GM23248 (cell line): ENCODE measurements around the gene VTI1B. TPM values are rescaled to one million over a fixed set of nuclear protein-coding genes. Genes with fewer than 3 reads are reported as not detected.

Source experiments
- DNase-seq: peaks from one replicate; pipeline ENCODE4 v3.0.0-alpha.2; 2015
- H2AFZ ChIP-seq: fragments of 200-600 bp; sonication (generic); 2 replicates; pipeline ENCODE4 v1.6.1; 2016; ENCODE audit warnings: antibody characterized with exemption
- H3F3A ChIP-seq: fragments of 200-600 bp; sonication (generic); 2 replicates; pipeline ENCODE4 v1.6.1; 2016; ENCODE audit warnings: mild to moderate bottlenecking, antibody characterized with exemption, mixed run types; ENCODE audit not compliant: insufficient read depth
- H3K27ac ChIP-seq: fragments of 200-600 bp; sonication (generic); 2 replicates; pipeline ENCODE4 v1.5.1; 2016; ENCODE audit warnings: mild to moderate bottlenecking
- H3K27me3 ChIP-seq: fragments of 200-600 bp; sonication (generic); replicated peaks from 2 replicates; pipeline ENCODE4 v1.6.1; 2016; ENCODE audit warnings: mild to moderate bottlenecking; ENCODE audit not compliant: insufficient read depth
- H3K36me3 ChIP-seq: fragments of 200-600 bp; sonication (generic); 2 replicates; pipeline ENCODE4 v1.6.1; 2016; ENCODE audit warnings: low read depth, mild to moderate bottlenecking
- H3K4me1 ChIP-seq: fragments of 200-600 bp; sonication (generic); 2 replicates; pipeline ENCODE4 v1.6.1; 2016; ENCODE audit warnings: mild to moderate bottlenecking; ENCODE audit not compliant: insufficient read depth
- H3K4me2 ChIP-seq: fragments of 200-600 bp; sonication (generic); one replicate; pipeline ENCODE4 v1.6.1; 2016; ENCODE audit warnings: mild to moderate bottlenecking; ENCODE audit not compliant: unreplicated experiment
- H3K4me3 ChIP-seq: fragments of 200-600 bp; sonication (generic); 2 replicates; pipeline ENCODE4 v1.5.1; 2016; ENCODE audit warnings: mild to moderate bottlenecking
- H3K79me2 ChIP-seq: fragments of 200-600 bp; sonication (generic); 2 replicates; pipeline ENCODE4 v1.6.1; 2016; ENCODE audit warnings: mild to moderate bottlenecking; ENCODE audit not compliant: insufficient read depth
- H3K9ac ChIP-seq: fragments of 200-600 bp; sonication (generic); 2 replicates; pipeline ENCODE4 v1.6.1; 2016; ENCODE audit warnings: mild to moderate bottlenecking
- H3K9me2 ChIP-seq: fragments of 200-600 bp; sonication (generic); 2 replicates; pipeline ENCODE4 v1.6.1; 2016; ENCODE audit warnings: mixed run types, mild to moderate bottlenecking, moderate library complexity; ENCODE audit not compliant: insufficient read depth
- H3K9me3 ChIP-seq: fragments of 200-600 bp; sonication (generic); one replicate; pipeline ENCODE4 v1.6.1; 2017; ENCODE audit warnings: low read depth
- H4K20me1 ChIP-seq: fragments of 200-600 bp; sonication (generic); 2 replicates; pipeline ENCODE4 v1.6.0; 2016; ENCODE audit not compliant: insufficient read depth
- EZH2 ChIP-seq: fragments of 200-600 bp; sonication (generic); IDR thresholded peaks from 2 replicates; pipeline ENCODE4 v1.6.1; 2018; ENCODE audit warnings: antibody characterized with exemption, mild to moderate bottlenecking; ENCODE audit not compliant: insufficient read depth, poor library complexity, severe bottlenecking
- EZH2phosphoT487 ChIP-seq: fragments of 200-600 bp; sonication (generic); IDR thresholded peaks from 2 replicates; pipeline ENCODE4 v1.6.1; 2018; ENCODE audit warnings: antibody characterized with exemption, moderate library complexity, mild to moderate bottlenecking, low read depth; ENCODE audit not compliant: insufficient read depth
- WGBS, 2 experiments: methylation state at CpG; one replicate each; pipeline ENCODE4 v1.1.6; 2015 to 2017; ENCODE audit warnings: low lambda C conversion rate in 2 of 2, low coverage in 1 of 2; ENCODE audit errors: missing lambda C conversion rate in 2 of 2; 5-methylcytosine and 5-hydroxymethylcytosine counted together
- in situ Hi-C: fragments of 300-500 bp; cut with MboI; formaldehyde crosslinking; loops from 2 replicates; pipeline ENCODE4 v1.15.0; 2020
- polyA plus RNA-seq: library from polyadenylated mRNA; unstranded; fragments of >200 nt; fragmentation: Nextera tagmentation; extraction: Ambion mirVana; gene quantifications from 2 replicates; pipeline ENCODE4 v1.2.1, GENCODE V29; 2016
- total RNA-seq: library from RNA; depleted of rRNA; stranded (reverse); fragments of >200 nt; shearing (Covaris generic); gene quantifications from 2 replicates; pipeline ENCODE4 v1.2.3, GENCODE V29; 2014

The VTI1B gene
- total and polyA plus RNA-seq, 2 experiments from 2014 or later: 61.5 to 207 TPM

DNA sequence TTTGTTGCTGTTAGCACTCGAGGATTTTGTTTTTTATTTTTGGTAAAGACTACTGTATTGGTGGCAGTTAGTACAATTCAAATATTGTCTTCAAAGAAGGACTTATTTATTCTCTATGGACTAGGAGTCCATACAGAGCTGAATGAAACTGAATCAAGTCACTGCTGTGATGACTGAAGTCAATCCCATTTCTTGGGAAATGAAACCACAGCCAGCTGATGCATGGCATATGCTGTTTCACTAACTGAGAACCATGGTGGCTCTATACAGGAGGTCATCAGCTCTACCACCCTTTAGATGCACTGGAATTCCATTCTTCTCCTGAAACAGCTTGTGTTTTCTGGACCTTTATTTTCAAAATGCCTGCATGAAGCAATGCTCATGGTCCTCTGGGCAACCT is 22.2 kb downstream of the VTI1B start:
- WGBS, 2 experiments: 93 to 100% methylated on average over 1 of the region's 1 CpG
- H2AFZ ChIP-seq: no peak overlapping the region
- H4K20me1 ChIP-seq: no peaks in the 10 kb centered on the region
- no peaks in the 10 kb centered on the region for H3K27me3 ChIP-seq
- H3K9me3 ChIP-seq: no peaks in the 10 kb centered on the region
- H3K4me2 ChIP-seq: no peak overlapping the region
- in situ Hi-C loops: no loop called here
- peak overlapping the region; percentile 92; the same call in 1 of the 2 replicates for H3K27ac ChIP-seq
- no peak for DNase-seq
- peaks cover 10% of the 10 kb centered on the region; the same call in 1 of the 2 replicates for H3K79me2 ChIP-seq
- peaks cover 39% of the 10 kb centered on the region for H3F3A ChIP-seq
- TF ChIP-seq EZH2 (no peak), EZH2phosphoT487 (no peak)
- H3K4me1 ChIP-seq: peaks cover 31% of the 10 kb centered on the region
- H3K36me3 ChIP-seq: peaks cover 48% of the 10 kb centered on the region
- H3K9me2 ChIP-seq: no peaks in the 10 kb centered on the region
- H3K4me3 ChIP-seq: no peak overlapping the region
- no peak overlapping the region for H3K9ac ChIP-seq

DNA sequence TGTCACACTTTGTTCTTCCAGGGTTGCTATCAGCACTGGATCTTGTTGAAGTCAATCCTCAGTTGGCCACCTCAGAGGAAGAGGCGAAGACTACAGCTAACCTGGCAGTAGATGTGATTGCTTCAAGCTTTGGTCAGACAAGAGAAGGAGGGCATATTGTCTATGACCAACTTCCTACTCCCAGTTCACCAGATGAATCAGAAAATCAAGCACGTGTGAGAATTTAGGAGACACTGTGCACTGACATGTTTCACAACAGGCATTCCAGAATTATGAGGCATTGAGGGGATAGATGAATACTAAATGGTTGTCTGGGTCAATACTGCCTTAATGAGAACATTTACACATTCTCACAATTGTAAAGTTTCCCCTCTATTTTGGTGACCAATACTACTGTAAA is 23.7 kb downstream of the VTI1B start:
- peak; percentile 92 for DNase-seq

DNA sequence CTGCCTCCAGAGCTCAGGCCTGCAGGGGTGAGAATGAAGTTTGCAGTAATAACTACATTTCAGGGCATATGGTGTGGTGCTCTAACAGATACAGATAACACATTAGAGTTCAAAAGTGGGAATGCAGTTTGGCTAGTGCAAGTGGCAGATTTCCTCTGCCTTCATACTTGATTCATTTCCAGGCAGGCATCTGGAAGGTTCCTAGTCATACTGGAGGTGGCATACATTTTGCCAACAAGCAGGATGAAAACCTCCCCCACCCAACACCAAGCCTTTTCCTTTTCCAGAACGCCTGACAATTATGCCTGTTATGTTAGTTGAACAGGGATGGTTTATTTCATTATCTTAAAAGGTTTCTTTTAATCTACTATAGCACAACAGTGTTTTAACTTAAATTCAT is 24.3 kb downstream of the VTI1B start:
- peak overlapping the region; percentile 92 for H3K27ac ChIP-seq
- peak overlapping the region; percentile 27 for H3K4me2 ChIP-seq
- peaks cover 39% of the 10 kb centered on the region for H3F3A ChIP-seq
- H3K27me3 ChIP-seq: no peaks in the 10 kb centered on the region
- no peaks in the 10 kb centered on the region for H4K20me1 ChIP-seq
- H3K9me2 ChIP-seq: no peaks in the 10 kb centered on the region
- 0 out of 2 replicates have a peak, but pooled peaks cover 4% of the 10 kb centered on the region for H3K79me2 ChIP-seq
- WGBS, 2 experiments: 48 to 58% methylated on average over 1 of the region's 1 CpG
- TF ChIP-seq EZH2: no peak
- H3K4me1 ChIP-seq: peaks cover 31% of the 10 kb centered on the region
- no peaks in the 10 kb centered on the region for H3K9me3 ChIP-seq
- no peak overlapping the region for H3K4me3 ChIP-seq
- H3K9ac ChIP-seq: peak overlapping the region; percentile 35; the same call in 1 of the 2 replicates
- in situ Hi-C loops: no loop called here
- H3K36me3 ChIP-seq: peaks cover 50% of the 10 kb centered on the region
- DNase-seq: peak; percentile 28
- 0 out of 2 replicates have a peak overlapping the region, but pooled peaks have one; percentile 25 for H2AFZ ChIP-seq

More for the DNA sequence above, 23.7 kb downstream of the VTI1B start:
- Histone ChIP-seq H3K9me2 (no peaks in the 10 kb centered on the region), H3F3A (peaks cover 39% of the 10 kb centered on the region), H3K79me2 (0 out of 2 replicates have a peak, but pooled peaks cover 4% of the 10 kb centered on the region), H3K9ac (peak overlapping the region; percentile 35; the same call in 1 of the 2 replicates), H3K4me1 (peaks cover 31% of the 10 kb centered on the region), H3K27ac (peak overlapping the region; percentile 92), H2AFZ (0 out of 2 replicates have a peak overlapping the region, but pooled peaks have one; percentile 25), H3K27me3 (no peaks in the 10 kb centered on the region), H3K4me3 (no peak overlapping the region), H3K36me3 (peaks cover 56% of the 10 kb centered on the region), H3K9me3 (no peaks in the 10 kb centered on the region), H4K20me1 (no peaks in the 10 kb centered on the region), H3K4me2 (peak overlapping the region; percentile 27)
- in situ Hi-C loops: no loop called here
- WGBS, 2 experiments: 15 to 24% methylated on average over 2 of the region's 2 CpGs
- no peak for TF ChIP-seq EZH2

DNA sequence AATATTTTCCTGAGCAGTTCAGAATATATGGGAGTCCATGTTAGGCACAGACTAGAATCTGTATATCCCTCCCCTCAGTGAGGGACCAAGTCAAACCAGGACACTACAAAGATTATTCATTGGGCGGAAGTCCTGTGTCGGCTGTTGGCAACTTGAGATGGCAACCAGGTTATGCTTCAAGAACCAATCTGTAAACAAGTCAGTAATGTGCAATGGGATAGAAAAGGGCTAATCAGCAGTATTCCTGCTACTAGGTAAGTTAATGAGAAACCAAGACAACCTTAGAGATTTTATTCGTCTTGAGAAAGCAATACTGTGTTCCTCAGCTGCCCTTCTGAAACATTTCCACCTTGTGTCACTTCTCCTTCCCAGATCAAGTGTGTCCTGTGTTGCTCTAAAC is 28.3 kb downstream of the VTI1B start:
- no peak overlapping the region for H3K9ac ChIP-seq
- H3K9me2 ChIP-seq: no peaks in the 10 kb centered on the region
- in situ Hi-C loops: no loop called here
- no peaks in the 10 kb centered on the region for H3K9me3 ChIP-seq
- H3K4me3 ChIP-seq: no peak overlapping the region
- DNase-seq: no peak
- WGBS, 2 experiments: 81 to 90% methylated on average over 3 of the region's 3 CpGs
- H3K27ac ChIP-seq: no peak overlapping the region
- H3F3A ChIP-seq: peaks cover 15% of the 10 kb centered on the region; the same call in 1 of the 2 replicates
- no peaks in the 10 kb centered on the region for H4K20me1 ChIP-seq
- no peak overlapping the region for H3K4me2 ChIP-seq
- no peak for TF ChIP-seq EZH2phosphoT487
- TF ChIP-seq EZH2: no peak
- 0 out of 2 replicates have a peak, but pooled peaks cover 4% of the 10 kb centered on the region for H3K79me2 ChIP-seq
- peaks cover 14% of the 10 kb centered on the region for H3K4me1 ChIP-seq
- no peak overlapping the region for H2AFZ ChIP-seq
- peaks cover 25% of the 10 kb centered on the region for H3K36me3 ChIP-seq
- no peaks in the 10 kb centered on the region for H3K27me3 ChIP-seq

DNA sequence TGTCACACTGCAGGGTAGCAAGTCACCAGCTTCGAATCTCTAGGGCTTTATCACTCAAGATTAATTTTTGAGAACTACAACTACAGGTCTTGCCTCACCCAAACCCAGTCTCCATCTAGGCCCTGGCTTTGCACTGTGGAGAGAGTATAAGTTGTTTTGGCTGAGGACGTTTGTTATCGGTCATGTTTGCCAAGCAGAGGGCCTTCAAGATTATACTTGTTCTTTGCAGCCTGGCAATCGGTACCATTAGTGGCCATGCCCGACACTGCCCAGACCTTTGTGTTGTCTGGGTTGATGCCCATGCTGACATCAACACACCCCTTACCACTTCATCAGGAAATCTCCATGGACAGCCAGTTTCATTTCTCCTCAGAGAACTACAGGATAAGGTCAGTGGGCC is 29.0 kb downstream of the VTI1B start:
- in situ Hi-C loops: no loop called here
- Histone ChIP-seq H3K36me3 (peaks cover 25% of the 10 kb centered on the region), H3F3A (peaks cover 8% of the 10 kb centered on the region; the same call in 1 of the 2 replicates), H3K4me1 (peaks cover 7% of the 10 kb centered on the region), H3K9me2 (no peaks in the 10 kb centered on the region), H3K9ac (no peak overlapping the region), H3K27me3 (no peaks in the 10 kb centered on the region), H4K20me1 (no peaks in the 10 kb centered on the region), H3K79me2 (0 out of 2 replicates have a peak, but pooled peaks cover 4% of the 10 kb centered on the region), H3K4me2 (no peak overlapping the region), H3K27ac (no peak overlapping the region), H3K9me3 (no peaks in the 10 kb centered on the region), H2AFZ (no peak overlapping the region), H3K4me3 (no peak overlapping the region)
- TF ChIP-seq EZH2phosphoT487 (no peak), EZH2 (no peak)
- DNase-seq: no peak
- WGBS, 2 experiments: 97 to 98% methylated on average over 5 of the region's 5 CpGs
